ENCODE data around the gene ZSCAN20. TPM values are rescaled to one million over a fixed set of nuclear protein-coding genes. Genes with fewer than 3 reads are reported as not detected.

The ZSCAN20 gene
- polyA plus RNA-seq, 1 donor (not counting 4 experiments of a cell fraction or from before 2014, with no cell fraction given) = 3.1 TPM

DNA sequence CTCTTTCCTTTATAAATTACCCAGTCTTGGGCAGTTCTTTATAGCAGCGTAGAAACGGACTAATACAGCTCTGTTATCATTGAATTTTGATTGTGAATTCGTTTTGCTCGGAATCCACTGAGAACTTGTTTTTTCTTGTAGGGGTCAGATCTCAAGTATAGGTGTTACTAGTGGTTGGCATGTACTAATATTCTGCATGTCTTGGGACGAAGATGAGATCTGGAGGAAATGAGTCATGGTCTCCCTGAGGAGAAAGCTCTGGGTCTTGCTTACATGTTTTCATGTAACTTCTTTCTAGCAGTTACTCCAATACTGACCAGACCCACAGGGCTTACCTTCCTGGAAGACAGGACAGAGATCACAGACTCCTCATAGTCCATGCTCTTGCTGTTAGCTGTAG lies 30.3 kb downstream of the ZSCAN20 start:
- Histone ChIP-seq H3K36me3 (ENCODE audit: control insufficient read depth in 2 of 2, extremely low read depth in 1 of 2, insufficient read depth in 2 of 2, low read length in 2 of 2) (no peaks in the 10 kb centered on the region), H4K20me1 (ENCODE audit: control insufficient read depth, extremely low read depth, insufficient read depth, low read length) (no peaks in the 10 kb centered on the region), H3K4me2 (ENCODE audit: control insufficient read depth, extremely low read depth, insufficient read depth, low read depth, low read length) (peak overlapping the region; percentile 51), H3K27ac (ENCODE audit: control insufficient read depth, insufficient read depth, low read length) (no peak overlapping the region), H3K9ac (ENCODE audit: control insufficient read depth, extremely low read depth, insufficient read depth, low read length) (no peak overlapping the region), H3K4me1 (ENCODE audit: control insufficient read depth, extremely low read depth, insufficient read depth, low read length) (peaks cover 14% of the 10 kb centered on the region), H3K9me1 (ENCODE audit: control insufficient read depth, extremely low read depth, insufficient read depth, low read length) (no peaks in the 10 kb centered on the region), H3K79me2 (ENCODE audit: control insufficient read depth, insufficient read depth, low read length) (no peaks in the 10 kb centered on the region), H2AFZ (ENCODE audit: control insufficient read depth, low read length) (peak overlapping the region; percentile 3), H3K9me3 (ENCODE audit: control insufficient read depth, low read depth, low read length) (no peaks in the 10 kb centered on the region), H3K4me3 (ENCODE audit: control insufficient read depth in 2 of 3, extremely low read depth in 1 of 3, insufficient read depth in 2 of 3, low read depth in 1 of 3, low read length in 3 of 3) (no peak overlapping the region), H3K27me3 (ENCODE audit: control insufficient read depth, extremely low read depth, insufficient read depth, low read length) (no peaks in the 10 kb centered on the region)
- DNase-seq (ENCODE audit: low read depth, low spot score) (no peak), FAIRE-seq (peak; percentile 98)
- dilution Hi-C loops (cut with MboI; ENCODE audit: extremely low pct_ligation_motif_present, low sequenced_read_pairs) = no loop called here
- TF ChIP-seq, protein P1, sequence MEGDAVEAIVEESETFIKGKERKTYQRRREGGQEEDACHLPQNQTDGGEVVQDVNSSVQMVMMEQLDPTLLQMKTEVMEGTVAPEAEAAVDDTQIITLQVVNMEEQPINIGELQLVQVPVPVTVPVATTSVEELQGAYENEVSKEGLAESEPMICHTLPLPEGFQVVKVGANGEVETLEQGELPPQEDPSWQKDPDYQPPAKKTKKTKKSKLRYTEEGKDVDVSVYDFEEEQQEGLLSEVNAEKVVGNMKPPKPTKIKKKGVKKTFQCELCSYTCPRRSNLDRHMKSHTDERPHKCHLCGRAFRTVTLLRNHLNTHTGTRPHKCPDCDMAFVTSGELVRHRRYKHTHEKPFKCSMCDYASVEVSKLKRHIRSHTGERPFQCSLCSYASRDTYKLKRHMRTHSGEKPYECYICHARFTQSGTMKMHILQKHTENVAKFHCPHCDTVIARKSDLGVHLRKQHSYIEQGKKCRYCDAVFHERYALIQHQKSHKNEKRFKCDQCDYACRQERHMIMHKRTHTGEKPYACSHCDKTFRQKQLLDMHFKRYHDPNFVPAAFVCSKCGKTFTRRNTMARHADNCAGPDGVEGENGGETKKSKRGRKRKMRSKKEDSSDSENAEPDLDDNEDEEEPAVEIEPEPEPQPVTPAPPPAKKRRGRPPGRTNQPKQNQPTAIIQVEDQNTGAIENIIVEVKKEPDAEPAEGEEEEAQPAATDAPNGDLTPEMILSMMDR (optimal IDR thresholded peaks at IDR 0.05 in 1 of 3, IDR thresholded peaks at IDR 0.05 in 1 of 3, conservative IDR thresholded peaks at IDR 0.05 in 1 of 3; ENCODE audit: extremely low read depth in 1 of 3, insufficient read depth in 2 of 3, low read length in 3 of 3) = no peak
- no peak for TF ChIP-seq EZH2 (IDR thresholded peaks at IDR 0.05; ENCODE audit: low read length)

DNA sequence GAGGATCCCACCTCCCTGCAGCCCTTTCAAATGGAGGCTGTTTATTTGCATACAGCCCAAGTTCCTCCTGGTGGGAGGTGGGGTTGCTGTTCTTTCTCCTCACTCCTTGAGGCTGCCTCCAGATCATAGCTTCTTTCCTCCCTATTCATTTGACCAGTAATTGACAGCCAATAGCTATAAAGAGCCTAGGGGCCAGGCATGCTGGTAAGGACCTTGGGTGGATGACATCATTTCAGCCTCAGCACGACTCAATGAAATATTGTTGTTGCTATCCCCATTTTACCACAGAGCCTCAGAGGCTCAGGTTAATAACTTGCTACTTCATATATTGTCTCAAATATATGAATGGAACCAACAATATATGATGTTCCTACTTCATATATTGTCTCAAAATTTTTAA lies 31.1 kb downstream of the ZSCAN20 start:
- Histone ChIP-seq H3K4me3 (ENCODE audit: control insufficient read depth in 2 of 3, extremely low read depth in 1 of 3, insufficient read depth in 2 of 3, low read depth in 1 of 3, low read length in 3 of 3) (no peak overlapping the region), H3K27ac (ENCODE audit: control insufficient read depth, insufficient read depth, low read length) (no peak overlapping the region), H4K20me1 (ENCODE audit: control insufficient read depth, extremely low read depth, insufficient read depth, low read length) (no peaks in the 10 kb centered on the region), H3K79me2 (ENCODE audit: control insufficient read depth, insufficient read depth, low read length) (no peaks in the 10 kb centered on the region), H3K9me1 (ENCODE audit: control insufficient read depth, extremely low read depth, insufficient read depth, low read length) (no peaks in the 10 kb centered on the region), H3K36me3 (ENCODE audit: control insufficient read depth in 2 of 2, extremely low read depth in 1 of 2, insufficient read depth in 2 of 2, low read length in 2 of 2) (no peaks in the 10 kb centered on the region), H3K9me3 (ENCODE audit: control insufficient read depth, low read depth, low read length) (no peaks in the 10 kb centered on the region), H3K9ac (ENCODE audit: control insufficient read depth, extremely low read depth, insufficient read depth, low read length) (no peak overlapping the region), H3K27me3 (ENCODE audit: control insufficient read depth, extremely low read depth, insufficient read depth, low read length) (no peaks in the 10 kb centered on the region), H3K4me2 (ENCODE audit: control insufficient read depth, extremely low read depth, insufficient read depth, low read depth, low read length) (no peak overlapping the region), H3K4me1 (ENCODE audit: control insufficient read depth, extremely low read depth, insufficient read depth, low read length) (peaks cover 14% of the 10 kb centered on the region), H2AFZ (ENCODE audit: control insufficient read depth, low read length) (no peak overlapping the region)
- DNase-seq (ENCODE audit: low read depth, low spot score) = no peak
- no peak for TF ChIP-seq EZH2 (IDR thresholded peaks at IDR 0.05; ENCODE audit: low read length)
- TF ChIP-seq, protein P1 (optimal IDR thresholded peaks at IDR 0.05 in 1 of 3, IDR thresholded peaks at IDR 0.05 in 1 of 3, conservative IDR thresholded peaks at IDR 0.05 in 1 of 3; ENCODE audit: extremely low read depth in 1 of 3, insufficient read depth in 2 of 3, low read length in 3 of 3) = no peak
- dilution Hi-C loops (cut with MboI; ENCODE audit: extremely low pct_ligation_motif_present, low sequenced_read_pairs) = no loop called here
- FAIRE-seq = peak; percentile 44

Data from keratinocyte (primary cell).